ENCODE results near the gene MAMDC4.

- TF ChIP-seq CTCF (IDR thresholded peaks at IDR 0.05) (no peak), POLR2AphosphoS5 (IDR thresholded peaks at IDR 0.05; ENCODE audit: low read depth, low read length) (no peak)
Measured at GRCh38 chr9:136867917-136868316, 15.8 kb downstream of the MAMDC4 start.
